WTC11 (cell line): ENCODE measurements around the gene SCUBE3. TPM values are rescaled to one million over a fixed set of nuclear protein-coding genes. Genes with fewer than 3 reads are reported as not detected.
A peak's percentile ranks its signal among the peaks of the same experiment; 100 is the strongest.

Experiments used
- ATAC-seq: fragments of 200-7000 bp; cut with Tn5 transposase; 2 replicates; pipeline ENCODE4 v1.10.0; 2021; ENCODE audit warnings: mild to moderate bottlenecking, moderate library complexity
- CTCF ChIA-PET: fragments of 300-600 bp; sonication (Branson Sonifier 250); formaldehyde crosslinking; loops from one replicate; lab custom pipeline; 2021; ENCODE audit warnings: antibody characterized with exemption; lab: Charles Lee
- POLR2A ChIA-PET: fragments of 350-600 bp; sonication (Branson Sonifier 250); formaldehyde crosslinking; loops from one replicate; lab custom pipeline; 2021; ENCODE audit warnings: antibody characterized with exemption; lab: Charles Lee
- DNase-seq: peaks from one replicate; pipeline ENCODE4 v3.0.0; 2021; ENCODE audit warnings: low spot score
- H3K27ac Mint-ChIP-seq: 2 replicates; pipeline ENCODE4 v1.8.0; 2021; ENCODE audit warnings: mixed read lengths
- H3K27me3 Mint-ChIP-seq: 2 replicates; pipeline ENCODE4 v1.8.0; 2021; ENCODE audit warnings: low read depth, mild to moderate bottlenecking, moderate library complexity, mixed read lengths
- H3K36me3 Mint-ChIP-seq: 2 replicates; pipeline ENCODE4 v1.8.0; 2021; ENCODE audit warnings: mixed read lengths
- H3K4me1 Mint-ChIP-seq: 2 replicates; pipeline ENCODE4 v1.8.0; 2022; ENCODE audit warnings: mixed read lengths
- H3K4me3 Mint-ChIP-seq: 2 replicates; pipeline ENCODE4 v1.8.0; 2021; ENCODE audit warnings: mild to moderate bottlenecking, moderate library complexity, mixed read lengths
- H3K9me3 Mint-ChIP-seq: 2 replicates; pipeline ENCODE4 v1.8.0; 2021; ENCODE audit warnings: mixed read lengths
- ATF1 ChIP-seq: sonication (generic); formaldehyde crosslinking; IDR thresholded peaks from 2 replicates; pipeline ENCODE4 v1.8.1; 2023; ENCODE audit warnings: mild to moderate bottlenecking, moderate library complexity, missing genetic modification reagents
- ESRRA ChIP-seq: sonication (generic); formaldehyde crosslinking; IDR thresholded peaks from 2 replicates; pipeline ENCODE4 v1.8.1; 2022; ENCODE audit warnings: mild to moderate bottlenecking, missing genetic modification reagents, borderline replicate concordance
- FOXJ3 ChIP-seq: sonication (generic); formaldehyde crosslinking; IDR thresholded peaks from 2 replicates; pipeline ENCODE4 v1.9.0; 2021; ENCODE audit warnings: missing genetic modification reagents, mild to moderate bottlenecking, borderline replicate concordance
- GRHL2 ChIP-seq: fragments of 250-450 bp; sonication (Bioruptor Pico); IDR thresholded peaks from 2 replicates; pipeline ENCODE4 v1.8.0; 2022; ENCODE audit warnings: mild to moderate bottlenecking, moderate library complexity; ENCODE audit not compliant: insufficient replicate concordance, severe bottlenecking
- JAZF1 ChIP-seq: fragments of 250-450 bp; sonication (Bioruptor Pico); IDR thresholded peaks from 2 replicates; pipeline ENCODE4 v1.9.0; 2021; ENCODE audit warnings: moderate library complexity, mild to moderate bottlenecking, inconsistent platforms
- JUN ChIP-seq: sonication (generic); formaldehyde crosslinking; IDR thresholded peaks from 2 replicates; pipeline ENCODE4 v1.8.0; 2023; ENCODE audit warnings: mild to moderate bottlenecking, missing genetic modification reagents
- MXD4 ChIP-seq: fragments of 250-450 bp; sonication (Bioruptor Pico); IDR thresholded peaks from 2 replicates; pipeline ENCODE4 v1.8.0; 2021; ENCODE audit warnings: mild to moderate bottlenecking, moderate library complexity, borderline replicate concordance
- MYBL2 ChIP-seq: sonication (generic); formaldehyde crosslinking; IDR thresholded peaks from 2 replicates; pipeline ENCODE4 v1.8.1; 2023; ENCODE audit warnings: mild to moderate bottlenecking, moderate library complexity, missing genetic modification reagents
- NFATC4 ChIP-seq: fragments of 250-450 bp; sonication (Bioruptor Pico); IDR thresholded peaks from 2 replicates; pipeline ENCODE4 v1.9.0; 2021; ENCODE audit warnings: mild to moderate bottlenecking
- OVOL2 ChIP-seq: fragments of 250-450 bp; sonication (Bioruptor Pico); IDR thresholded peaks from 2 replicates; pipeline ENCODE4 v1.9.0; 2021; ENCODE audit warnings: mild to moderate bottlenecking, borderline replicate concordance
- SP1 ChIP-seq: sonication (generic); formaldehyde crosslinking; conservative IDR thresholded peaks from 2 replicates; pipeline ENCODE4 v1.8.1; 2022; ENCODE audit warnings: missing genetic modification reagents
- TCF7 ChIP-seq: sonication (generic); formaldehyde crosslinking; IDR thresholded peaks from 2 replicates; pipeline ENCODE4 v1.8.0; 2022; ENCODE audit warnings: mild to moderate bottlenecking, low read depth, missing genetic modification reagents, moderate library complexity
- ZBTB21 ChIP-seq: sonication (generic); formaldehyde crosslinking; IDR thresholded peaks from 2 replicates; pipeline ENCODE4 v1.8.1; 2023; ENCODE audit warnings: mild to moderate bottlenecking, missing genetic modification reagents, borderline replicate concordance
- ZNF138 ChIP-seq: sonication (generic); formaldehyde crosslinking; conservative IDR thresholded peaks from 2 replicates; pipeline ENCODE4 v1.8.1; 2022; ENCODE audit warnings: mild to moderate bottlenecking, moderate library complexity, missing genetic modification reagents
- ZNF416 ChIP-seq: fragments of 250-450 bp; sonication (Bioruptor Pico); IDR thresholded peaks from 2 replicates; pipeline ENCODE4 v1.9.0; 2021; ENCODE audit warnings: mild to moderate bottlenecking, inconsistent platforms
- ZNF671 ChIP-seq: fragments of 250-450 bp; sonication (Bioruptor Pico); IDR thresholded peaks from 2 replicates; pipeline ENCODE4 v1.8.0; 2021; ENCODE audit warnings: mild to moderate bottlenecking
- total RNA-seq: library from RNA; stranded (reverse); gene quantifications from 3 replicates; pipeline ENCODE4 v1.2.3, GENCODE V29; 2021
- TF ChIP-seq, protein P1 (sequence below): sonication (generic); formaldehyde crosslinking; IDR thresholded peaks from 2 replicates; pipeline ENCODE4 v1.8.1; 2022; ENCODE audit warnings: low read depth, missing genetic modification reagents, borderline replicate concordance
- TF ChIP-seq, protein P2 (sequence below): fragments of 250-450 bp; sonication (Bioruptor Pico); IDR thresholded peaks from 2 replicates; pipeline ENCODE4 v1.8.0; 2021; ENCODE audit warnings: mild to moderate bottlenecking
- TF ChIP-seq, protein P3 (sequence below): sonication (generic); formaldehyde crosslinking; IDR thresholded peaks from 2 replicates; pipeline ENCODE4 v1.8.1; 2022; ENCODE audit warnings: mild to moderate bottlenecking, missing genetic modification reagents, moderate library complexity, borderline replicate concordance
- TF ChIP-seq, protein P4 (sequence below): sonication (generic); formaldehyde crosslinking; IDR thresholded peaks from 2 replicates; pipeline ENCODE4 v1.8.1; 2022; ENCODE audit warnings: missing genetic modification reagents, borderline replicate concordance
- TF ChIP-seq, protein P5 (sequence below): fragments of 250-450 bp; sonication (Bioruptor Pico); IDR thresholded peaks from 2 replicates; pipeline ENCODE4 v1.9.0; 2021; ENCODE audit warnings: mild to moderate bottlenecking
- TF ChIP-seq, protein P6 (sequence below): sonication (generic); formaldehyde crosslinking; IDR thresholded peaks from 2 replicates; pipeline ENCODE4 v1.8.0; 2022; ENCODE audit warnings: missing genetic modification reagents
- TF ChIP-seq, protein P7 (sequence below): sonication (generic); formaldehyde crosslinking; IDR thresholded peaks from 2 replicates; pipeline ENCODE4 v1.8.0; 2022; ENCODE audit warnings: mild to moderate bottlenecking, missing genetic modification reagents

The SCUBE3 gene
- total RNA-seq, 1 experiment from 2014 or later: 2.1 TPM

DNA sequence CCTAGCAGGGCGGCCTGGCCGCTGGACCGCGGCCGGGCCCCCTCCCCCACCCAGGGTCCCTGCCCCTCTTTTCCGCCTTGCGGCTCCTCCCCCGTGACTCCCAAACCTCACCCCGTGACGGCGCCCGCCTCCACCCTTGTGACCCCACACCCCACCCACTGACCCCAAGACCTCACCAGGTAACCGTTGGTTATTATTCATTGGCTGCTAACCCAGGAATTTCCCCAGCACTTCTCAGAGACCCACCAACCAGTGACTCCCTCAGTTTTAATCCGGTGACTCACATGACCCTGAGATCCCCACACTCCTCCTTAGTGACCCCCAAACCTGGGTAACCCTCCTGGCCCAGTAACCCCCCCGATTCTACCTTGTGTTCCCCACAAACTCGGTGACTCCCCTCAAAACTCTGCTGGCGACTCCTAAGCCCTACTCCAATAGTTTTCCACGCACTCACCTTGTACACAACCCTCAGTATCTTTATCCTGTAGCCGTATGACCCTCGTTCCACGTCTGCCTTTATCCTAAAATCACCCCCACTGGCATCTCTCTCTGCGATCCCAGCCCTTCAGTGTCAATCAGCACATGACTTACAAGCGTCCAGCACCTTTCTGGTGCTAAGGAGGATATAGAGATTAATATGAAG lies 46.3 kb downstream of the SCUBE3 start:
- Mint-ChIP-seq H3K4me3 (peak overlapping the region; percentile 77), H3K27ac (peak overlapping the region; percentile 91), H3K27me3 (no peaks in the 10 kb centered on the region), H3K4me1 (peaks cover 9% of the 10 kb centered on the region), H3K36me3 (no peaks in the 10 kb centered on the region), H3K9me3 (no peaks in the 10 kb centered on the region)
- no peak for TF ChIP-seq GRHL2 (CRISPR knock-in tag)
- no peak for TF ChIP-seq TCF7 (CRISPR knock-in tag)
- no peak for TF ChIP-seq ZNF138 (CRISPR knock-in tag)
- no peak for TF ChIP-seq ATF1 (CRISPR knock-in tag)
- TF ChIP-seq, protein P1, sequence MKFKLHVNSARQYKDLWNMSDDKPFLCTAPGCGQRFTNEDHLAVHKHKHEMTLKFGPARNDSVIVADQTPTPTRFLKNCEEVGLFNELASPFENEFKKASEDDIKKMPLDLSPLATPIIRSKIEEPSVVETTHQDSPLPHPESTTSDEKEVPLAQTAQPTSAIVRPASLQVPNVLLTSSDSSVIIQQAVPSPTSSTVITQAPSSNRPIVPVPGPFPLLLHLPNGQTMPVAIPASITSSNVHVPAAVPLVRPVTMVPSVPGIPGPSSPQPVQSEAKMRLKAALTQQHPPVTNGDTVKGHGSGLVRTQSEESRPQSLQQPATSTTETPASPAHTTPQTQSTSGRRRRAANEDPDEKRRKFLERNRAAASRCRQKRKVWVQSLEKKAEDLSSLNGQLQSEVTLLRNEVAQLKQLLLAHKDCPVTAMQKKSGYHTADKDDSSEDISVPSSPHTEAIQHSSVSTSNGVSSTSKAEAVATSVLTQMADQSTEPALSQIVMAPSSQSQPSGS: no peak
- TF ChIP-seq, protein P2, sequence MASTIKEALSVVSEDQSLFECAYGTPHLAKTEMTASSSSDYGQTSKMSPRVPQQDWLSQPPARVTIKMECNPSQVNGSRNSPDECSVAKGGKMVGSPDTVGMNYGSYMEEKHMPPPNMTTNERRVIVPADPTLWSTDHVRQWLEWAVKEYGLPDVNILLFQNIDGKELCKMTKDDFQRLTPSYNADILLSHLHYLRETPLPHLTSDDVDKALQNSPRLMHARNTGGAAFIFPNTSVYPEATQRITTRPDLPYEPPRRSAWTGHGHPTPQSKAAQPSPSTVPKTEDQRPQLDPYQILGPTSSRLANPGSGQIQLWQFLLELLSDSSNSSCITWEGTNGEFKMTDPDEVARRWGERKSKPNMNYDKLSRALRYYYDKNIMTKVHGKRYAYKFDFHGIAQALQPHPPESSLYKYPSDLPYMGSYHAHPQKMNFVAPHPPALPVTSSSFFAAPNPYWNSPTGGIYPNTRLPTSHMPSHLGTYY: no peak
- TF ChIP-seq, protein P3, sequence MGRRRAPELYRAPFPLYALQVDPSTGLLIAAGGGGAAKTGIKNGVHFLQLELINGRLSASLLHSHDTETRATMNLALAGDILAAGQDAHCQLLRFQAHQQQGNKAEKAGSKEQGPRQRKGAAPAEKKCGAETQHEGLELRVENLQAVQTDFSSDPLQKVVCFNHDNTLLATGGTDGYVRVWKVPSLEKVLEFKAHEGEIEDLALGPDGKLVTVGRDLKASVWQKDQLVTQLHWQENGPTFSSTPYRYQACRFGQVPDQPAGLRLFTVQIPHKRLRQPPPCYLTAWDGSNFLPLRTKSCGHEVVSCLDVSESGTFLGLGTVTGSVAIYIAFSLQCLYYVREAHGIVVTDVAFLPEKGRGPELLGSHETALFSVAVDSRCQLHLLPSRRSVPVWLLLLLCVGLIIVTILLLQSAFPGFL (CRISPR knock-in tag): no peak
- no peak for TF ChIP-seq JUN (CRISPR knock-in tag)
- no peak for TF ChIP-seq JAZF1 (CRISPR knock-in tag)
- no peak for TF ChIP-seq FOXJ3
- TF ChIP-seq MXD4 (CRISPR knock-in tag): no peak
- no peak for TF ChIP-seq ZNF416 (CRISPR knock-in tag)
- CTCF ChIA-PET: interaction anchor here (0.6 to 2.0 kb wide), 15 partner anchors 11 to 1064 kb away, joined by 3 to 19 read pairs (median 4); partner anchors contain the start of gene TEAD3
- DNase-seq (peak; percentile 85), ATAC-seq (peak; percentile 82)
- POLR2A ChIA-PET: interaction anchor here (0.5 to 1.5 kb wide), 10 partner anchors 21 to 1935 kb away, joined by 3 to 7 read pairs (median 3); partner anchors contain the start of genes SCUBE3, TAF11 and TEAD3

DNA sequence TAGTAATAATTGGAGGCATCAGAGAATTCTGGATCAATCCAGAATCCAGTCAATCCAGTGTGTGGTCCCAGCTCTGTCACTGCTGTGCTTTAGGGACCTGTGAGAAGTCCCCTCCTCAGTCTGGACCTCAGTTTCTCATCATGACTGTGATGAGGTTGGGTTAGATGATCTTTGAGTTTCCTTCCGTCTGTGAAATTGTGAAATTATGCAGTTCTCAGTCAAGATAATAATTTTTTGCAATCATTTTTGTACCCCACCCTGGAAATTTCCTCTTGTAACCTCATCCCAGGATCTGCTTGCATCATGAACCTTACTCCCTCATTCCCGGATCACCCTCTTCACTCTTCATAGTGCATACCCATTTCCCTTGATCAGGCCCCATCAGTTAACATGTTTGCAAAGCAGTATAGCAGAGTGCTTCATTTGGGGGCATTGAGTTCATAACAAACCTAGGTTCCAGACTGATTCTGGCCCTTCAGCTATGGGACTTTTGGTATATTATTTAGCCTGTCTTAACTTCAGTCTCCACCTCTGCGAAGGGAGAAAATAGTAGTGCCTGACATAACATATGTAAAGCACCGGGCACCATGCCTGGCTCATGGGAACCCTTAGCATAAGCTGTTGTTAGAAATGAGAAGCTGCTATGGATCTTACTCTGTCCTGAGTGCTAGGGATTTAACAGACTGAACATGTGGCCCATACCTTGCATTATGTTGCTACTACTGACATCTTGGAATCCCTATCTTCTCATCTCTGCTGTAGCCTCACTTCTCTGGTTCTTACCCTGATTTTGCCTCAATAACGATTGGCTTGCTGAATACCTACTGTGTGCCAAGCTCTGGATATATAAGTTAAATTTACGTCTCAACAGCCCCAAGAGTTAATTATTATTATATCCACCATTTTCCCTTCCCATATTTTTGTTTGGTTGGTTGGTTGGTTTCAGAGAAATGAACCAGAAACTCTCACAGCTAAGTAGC lies 47.1 kb downstream of the SCUBE3 start:
- peak overlapping the region; percentile 77 for H3K4me3 Mint-ChIP-seq
- H3K36me3 Mint-ChIP-seq: no peaks in the 10 kb centered on the region
- peak overlapping the region; percentile 91 for H3K27ac Mint-ChIP-seq
- ATAC-seq (no peak), DNase-seq (no peak)
- POLR2A ChIA-PET: no interaction called here
- no peaks in the 10 kb centered on the region for H3K27me3 Mint-ChIP-seq
- CTCF ChIA-PET: no interaction called here
- H3K9me3 Mint-ChIP-seq: no peaks in the 10 kb centered on the region
- peaks cover 9% of the 10 kb centered on the region for H3K4me1 Mint-ChIP-seq
- TF ChIP-seq NFATC4 (CRISPR knock-in tag) (no peak), SP1 (CRISPR knock-in tag) (no peak), MYBL2 (CRISPR knock-in tag) (no peak), ZNF671 (no peak), JAZF1 (CRISPR knock-in tag) (no peak), ZBTB21 (CRISPR knock-in tag) (no peak), ESRRA (CRISPR knock-in tag) (no peak), OVOL2 (CRISPR knock-in tag) (no peak)
- TF ChIP-seq, protein P4, sequence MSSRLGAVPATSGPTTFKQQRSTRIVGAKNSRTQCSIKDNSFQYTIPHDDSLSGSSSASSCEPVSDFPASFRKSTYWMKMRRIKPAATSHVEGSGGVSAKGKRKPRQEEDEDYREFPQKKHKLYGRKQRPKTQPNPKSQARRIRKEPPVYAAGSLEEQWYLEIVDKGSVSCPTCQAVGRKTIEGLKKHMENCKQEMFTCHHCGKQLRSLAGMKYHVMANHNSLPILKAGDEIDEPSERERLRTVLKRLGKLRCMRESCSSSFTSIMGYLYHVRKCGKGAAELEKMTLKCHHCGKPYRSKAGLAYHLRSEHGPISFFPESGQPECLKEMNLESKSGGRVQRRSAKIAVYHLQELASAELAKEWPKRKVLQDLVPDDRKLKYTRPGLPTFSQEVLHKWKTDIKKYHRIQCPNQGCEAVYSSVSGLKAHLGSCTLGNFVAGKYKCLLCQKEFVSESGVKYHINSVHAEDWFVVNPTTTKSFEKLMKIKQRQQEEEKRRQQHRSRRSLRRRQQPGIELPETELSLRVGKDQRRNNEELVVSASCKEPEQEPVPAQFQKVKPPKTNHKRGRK (CRISPR knock-in tag): no peak
- TF ChIP-seq, protein P5, sequence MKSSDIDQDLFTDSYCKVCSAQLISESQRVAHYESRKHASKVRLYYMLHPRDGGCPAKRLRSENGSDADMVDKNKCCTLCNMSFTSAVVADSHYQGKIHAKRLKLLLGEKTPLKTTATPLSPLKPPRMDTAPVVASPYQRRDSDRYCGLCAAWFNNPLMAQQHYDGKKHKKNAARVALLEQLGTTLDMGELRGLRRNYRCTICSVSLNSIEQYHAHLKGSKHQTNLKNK (CRISPR knock-in tag): no peak
- TF ChIP-seq, protein P6, sequence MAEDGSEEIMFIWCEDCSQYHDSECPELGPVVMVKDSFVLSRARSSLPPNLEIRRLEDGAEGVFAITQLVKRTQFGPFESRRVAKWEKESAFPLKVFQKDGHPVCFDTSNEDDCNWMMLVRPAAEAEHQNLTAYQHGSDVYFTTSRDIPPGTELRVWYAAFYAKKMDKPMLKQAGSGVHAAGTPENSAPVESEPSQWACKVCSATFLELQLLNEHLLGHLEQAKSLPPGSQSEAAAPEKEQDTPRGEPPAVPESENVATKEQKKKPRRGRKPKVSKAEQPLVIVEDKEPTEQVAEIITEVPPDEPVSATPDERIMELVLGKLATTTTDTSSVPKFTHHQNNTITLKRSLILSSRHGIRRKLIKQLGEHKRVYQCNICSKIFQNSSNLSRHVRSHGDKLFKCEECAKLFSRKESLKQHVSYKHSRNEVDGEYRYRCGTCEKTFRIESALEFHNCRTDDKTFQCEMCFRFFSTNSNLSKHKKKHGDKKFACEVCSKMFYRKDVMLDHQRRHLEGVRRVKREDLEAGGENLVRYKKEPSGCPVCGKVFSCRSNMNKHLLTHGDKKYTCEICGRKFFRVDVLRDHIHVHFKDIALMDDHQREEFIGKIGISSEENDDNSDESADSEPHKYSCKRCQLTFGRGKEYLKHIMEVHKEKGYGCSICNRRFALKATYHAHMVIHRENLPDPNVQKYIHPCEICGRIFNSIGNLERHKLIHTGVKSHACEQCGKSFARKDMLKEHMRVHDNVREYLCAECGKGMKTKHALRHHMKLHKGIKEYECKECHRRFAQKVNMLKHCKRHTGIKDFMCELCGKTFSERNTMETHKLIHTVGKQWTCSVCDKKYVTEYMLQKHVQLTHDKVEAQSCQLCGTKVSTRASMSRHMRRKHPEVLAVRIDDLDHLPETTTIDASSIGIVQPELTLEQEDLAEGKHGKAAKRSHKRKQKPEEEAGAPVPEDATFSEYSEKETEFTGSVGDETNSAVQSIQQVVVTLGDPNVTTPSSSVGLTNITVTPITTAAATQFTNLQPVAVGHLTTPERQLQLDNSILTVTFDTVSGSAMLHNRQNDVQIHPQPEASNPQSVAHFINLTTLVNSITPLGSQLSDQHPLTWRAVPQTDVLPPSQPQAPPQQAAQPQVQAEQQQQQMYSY (CRISPR knock-in tag): no peak
- TF ChIP-seq, protein P7, sequence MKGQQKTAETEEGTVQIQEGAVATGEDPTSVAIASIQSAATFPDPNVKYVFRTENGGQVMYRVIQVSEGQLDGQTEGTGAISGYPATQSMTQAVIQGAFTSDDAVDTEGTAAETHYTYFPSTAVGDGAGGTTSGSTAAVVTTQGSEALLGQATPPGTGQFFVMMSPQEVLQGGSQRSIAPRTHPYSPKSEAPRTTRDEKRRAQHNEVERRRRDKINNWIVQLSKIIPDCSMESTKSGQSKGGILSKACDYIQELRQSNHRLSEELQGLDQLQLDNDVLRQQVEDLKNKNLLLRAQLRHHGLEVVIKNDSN: no peak
